SW480 (cell line): ENCODE measurements around the gene PRKCZ.

Experiments
- DNase-seq: peaks from one replicate; pipeline ENCODE4 v3.0.0-alpha.2; 2016; ENCODE audit warnings: low spot score

The PRKCZ gene

GRCh38 chr1:2046174-2046917, 3.9 kb upstream of the PRKCZ start:
- peak; percentile 73 for DNase-seq

GRCh38 chr1:2046953-2047748, 3.1 kb upstream of the PRKCZ start:
- DNase-seq, result no peak

- DNase-seq, result no peak
Measured at GRCh38 chr1:2047749-2048729, 2.2 kb upstream of the PRKCZ start.

GRCh38 chr1:2049225-2049717, 940 bp upstream of the PRKCZ start:
- DNase-seq, result peak; percentile 88

- DNase-seq, result peak; percentile 29
Measured at GRCh38 chr1:2050461-2050792, 216 bp downstream of the PRKCZ start.

- DNase-seq, result no peak
Measured at GRCh38 chr1:2050793-2051682, 827 bp downstream of the PRKCZ start.

- no peak for DNase-seq
Measured at GRCh38 chr1:2052054-2052679, 2.0 kb downstream of the PRKCZ start.

GRCh38 chr1:2052756-2053155, 2.5 kb downstream of the PRKCZ start:
- DNase-seq, result no peak

- no peak for DNase-seq
Measured at GRCh38 chr1:2053217-2053616, 3.0 kb downstream of the PRKCZ start.

GRCh38 chr1:2053784-2054376, 3.7 kb downstream of the PRKCZ start:
- no peak for DNase-seq

- DNase-seq, result no peak
Measured at GRCh38 chr1:2054560-2054959, 4.3 kb downstream of the PRKCZ start.

GRCh38 chr1:2055911-2056575, 5.8 kb downstream of the PRKCZ start:
- no peak for DNase-seq

GRCh38 chr1:2056955-2057590, 6.9 kb downstream of the PRKCZ start:
- no peak for DNase-seq

- no peak for DNase-seq
Measured at GRCh38 chr1:2059290-2059953, 9.2 kb downstream of the PRKCZ start.

GRCh38 chr1:2060072-2060471, 9.9 kb downstream of the PRKCZ start:
- DNase-seq, result no peak

GRCh38 chr1:2060535-2060934, 10.3 kb downstream of the PRKCZ start:
- no peak for DNase-seq

GRCh38 chr1:2061065-2061778, 11.0 kb downstream of the PRKCZ start:
- DNase-seq, result no peak

- DNase-seq, result no peak
Measured at GRCh38 chr1:2065699-2066098, 15.5 kb downstream of the PRKCZ start.
